Measurements from ENCODE around the gene EXOC3L2.

EXOC3L2 gene

GRCh38 chr19:45164577-45165335, 80.5 kb downstream of the EXOC3L2 start:
- Histone ChIP-seq H3K27me3 (replicated peaks; ENCODE audit: control insufficient read depth, insufficient read depth, low read length) (no peaks in the 10 kb centered on the region), H3K4me3 (replicated peaks; ENCODE audit: low read depth, low read length) (no peak overlapping the region), H3K36me3 (ENCODE audit: control insufficient read depth, insufficient read depth, low read length) (peaks cover 5% of the 10 kb centered on the region)
- peak; percentile 29 for TF ChIP-seq CTCF (IDR thresholded peaks at IDR 0.05; ENCODE audit: insufficient read depth, low read length, poor library complexity, severe bottlenecking)
- peak; percentile 87 for DNase-seq (ENCODE audit: extremely low read depth, insufficient read length)

GRCh38 chr19:45163751-45164460, 81.3 kb downstream of the EXOC3L2 start:
- Histone ChIP-seq H3K4me3 (replicated peaks; ENCODE audit: low read depth, low read length) (no peak overlapping the region), H3K36me3 (ENCODE audit: control insufficient read depth, insufficient read depth, low read length) (peaks cover 2% of the 10 kb centered on the region; the same call in 1 of the 2 replicates), H3K27me3 (replicated peaks; ENCODE audit: control insufficient read depth, insufficient read depth, low read length) (no peaks in the 10 kb centered on the region)
- no peak for TF ChIP-seq CTCF (IDR thresholded peaks at IDR 0.05; ENCODE audit: insufficient read depth, low read length, poor library complexity, severe bottlenecking)
- DNase-seq (ENCODE audit: extremely low read depth, insufficient read length) = no peak

DNA sequence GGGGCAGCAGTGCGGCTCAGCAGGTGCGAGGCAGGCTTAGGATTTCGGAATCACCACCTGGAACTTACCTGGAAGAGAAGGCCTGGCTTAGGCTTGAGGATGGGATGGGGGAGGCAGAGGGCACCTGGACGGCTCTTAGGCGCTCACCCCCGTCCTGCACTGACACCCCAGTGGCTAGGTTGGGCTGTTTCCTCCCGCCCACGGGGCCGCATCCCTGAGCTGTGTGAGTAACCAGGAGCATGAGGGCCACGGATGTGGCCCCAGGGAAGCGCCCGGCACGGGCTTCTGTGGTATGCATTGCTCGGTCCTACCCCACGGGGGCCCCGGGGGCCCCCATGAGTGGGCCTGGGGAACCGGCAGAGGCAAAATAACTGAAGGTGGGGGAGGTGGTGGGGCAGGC, 82.1 kb downstream of the EXOC3L2 start:
- Histone ChIP-seq H3K27me3 (replicated peaks; ENCODE audit: control insufficient read depth, insufficient read depth, low read length) (no peaks in the 10 kb centered on the region), H3K36me3 (ENCODE audit: control insufficient read depth, insufficient read depth, low read length) (no peaks in the 10 kb centered on the region), H3K4me3 (replicated peaks; ENCODE audit: low read depth, low read length) (no peak overlapping the region)
- no peak for TF ChIP-seq CTCF (IDR thresholded peaks at IDR 0.05; ENCODE audit: insufficient read depth, low read length, poor library complexity, severe bottlenecking)
- peak; percentile 10 for DNase-seq (ENCODE audit: extremely low read depth, insufficient read length)

DNA sequence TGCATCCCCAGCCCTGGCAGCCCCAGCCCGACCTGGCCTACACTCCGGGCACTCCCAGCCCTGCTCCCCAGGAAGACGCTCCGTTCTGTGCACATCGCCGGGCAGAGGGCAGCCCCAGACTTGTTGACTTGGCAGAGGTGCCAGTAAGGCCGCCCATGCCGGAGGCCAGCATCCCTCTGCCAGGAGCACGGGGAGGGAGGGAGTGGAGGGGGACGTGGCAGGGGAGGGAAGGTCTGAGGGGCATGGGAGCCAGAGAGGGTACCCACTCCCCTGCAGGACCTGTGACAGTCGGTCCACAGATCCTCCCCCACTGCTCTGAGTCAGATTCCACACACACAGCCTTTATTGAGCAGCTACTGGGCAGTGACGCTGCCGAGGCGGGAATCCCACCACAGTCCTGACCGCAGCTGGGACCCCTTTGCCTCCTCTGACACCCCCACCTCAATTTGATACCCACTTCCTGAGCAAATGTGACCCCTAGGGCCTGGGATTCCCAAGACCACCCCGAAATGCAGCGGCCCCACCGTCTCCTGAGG, 82.5 kb downstream of the EXOC3L2 start:
- peak; percentile 13 for DNase-seq (ENCODE audit: extremely low read depth, insufficient read length)
- Histone ChIP-seq H3K27me3 (replicated peaks; ENCODE audit: control insufficient read depth, insufficient read depth, low read length) (no peaks in the 10 kb centered on the region), H3K4me3 (replicated peaks; ENCODE audit: low read depth, low read length) (no peak overlapping the region), H3K36me3 (ENCODE audit: control insufficient read depth, insufficient read depth, low read length) (no peaks in the 10 kb centered on the region)
- TF ChIP-seq CTCF (IDR thresholded peaks at IDR 0.05; ENCODE audit: insufficient read depth, low read length, poor library complexity, severe bottlenecking) = no peak

All from GM06990 (cell line).